ENCODE results near the gene SDC4.

Gene SDC4

GRCh38 chr20:45316150-45317080 is 31.8 kb downstream of the SDC4 start:
- FAIRE-seq, result no peak

GRCh38 chr20:45315672-45316071 is 32.6 kb downstream of the SDC4 start:
- no peak for FAIRE-seq

GRCh38 chr20:45313943-45314342 is 34.3 kb downstream of the SDC4 start:
- FAIRE-seq, result no peak

- FAIRE-seq, result no peak
Observed at GRCh38 chr20:45313065-45313695, 35.0 kb downstream of the SDC4 start.

- FAIRE-seq, result no peak
Observed at GRCh38 chr20:45312241-45312640, 36.0 kb downstream of the SDC4 start.

GRCh38 chr20:45311589-45312211 is 36.5 kb downstream of the SDC4 start:
- FAIRE-seq, result no peak

- no peak for FAIRE-seq
Observed at GRCh38 chr20:45309075-45309474, 39.1 kb downstream of the SDC4 start.

GRCh38 chr20:45308117-45308778 is 40.0 kb downstream of the SDC4 start, which contains the start of gene MATN4:
MATN4 (minus strand) TSS chr20:45308299; CDS start chr20:45305582, 2,717 bp downstream.
- no peak for FAIRE-seq

GRCh38 chr20:45307076-45307640 is 41.1 kb downstream of the SDC4 start:
- no peak for FAIRE-seq

GRCh38 chr20:45306431-45306982 is 41.7 kb downstream of the SDC4 start, which contains the start of gene RBPJL:
RBPJL (plus strand) TSS chr20:45306840; CDS start chr20:45306923, 83 bp downstream.
- FAIRE-seq, result no peak

GRCh38 chr20:45305262-45305661 is 43.0 kb downstream of the SDC4 start:
- no peak for FAIRE-seq

- no peak for FAIRE-seq
Observed at GRCh38 chr20:45304464-45304999, 43.7 kb downstream of the SDC4 start.

- no peak for FAIRE-seq
Observed at GRCh38 chr20:45303586-45304463, 44.4 kb downstream of the SDC4 start.

- FAIRE-seq, result no peak
Observed at GRCh38 chr20:45301824-45302271, 46.4 kb downstream of the SDC4 start.

GRCh38 chr20:45300961-45301360 is 47.3 kb downstream of the SDC4 start:
- no peak for FAIRE-seq

- no peak for FAIRE-seq
Observed at GRCh38 chr20:45299786-45300185, 48.4 kb downstream of the SDC4 start.

- no peak for FAIRE-seq
Observed at GRCh38 chr20:45297786-45298497, 50.3 kb downstream of the SDC4 start.

GRCh38 chr20:45294659-45295058 is 53.6 kb downstream of the SDC4 start:
- no peak for FAIRE-seq

GRCh38 chr20:45294003-45294368 is 54.2 kb downstream of the SDC4 start:
- no peak for FAIRE-seq
